Caco-2 (cell line): ENCODE results near the gene MVB12A. TPM values are rescaled to one million over a fixed set of nuclear protein-coding genes. Genes with fewer than 3 reads are reported as not detected.

Experiments
- BruUV-seq: library from RNA; stranded (reverse); fragments of 400-500 nt; replicated peaks from 2 replicates; lab custom pipeline; 2021; lab: Mats Ljungman, UMichigan
- CTCF ChIA-PET: fragments of 300-600 bp; sonication (Branson Sonifier 250); formaldehyde crosslinking; loops from one replicate; lab custom pipeline; 2022; ENCODE audit warnings: antibody characterized with exemption; lab: Charles Lee
- POLR2A ChIA-PET: fragments of 300-600 bp; sonication (Branson Sonifier 250); formaldehyde crosslinking; loops from one replicate; lab custom pipeline; 2022; ENCODE audit warnings: antibody characterized with exemption; lab: Charles Lee
- DNase-seq, 2 experiments: peaks; one replicate each; pipeline versions ENCODE4 v3.0.0 to v3.0.0-alpha.2; 2020 to 2022
- H3K27me3 ChIP-seq: replicated peaks from 2 replicates; pipeline ENCODE4 v1.6.0; 2011; ENCODE audit warnings: low read length; ENCODE audit not compliant: control insufficient read depth, insufficient read depth
- H3K36me3 ChIP-seq: 2 replicates; pipeline ENCODE4 v1.5.1; 2011; ENCODE audit warnings: low read length; ENCODE audit not compliant: control insufficient read depth, insufficient read depth
- H3K4me1 ChIP-seq: fragments of 250-450 bp; sonication (Bioruptor Pico); 2 replicates; pipeline ENCODE4 v1.5.1; 2020; ENCODE audit warnings: mild to moderate bottlenecking
- H3K4me3 ChIP-seq: 2 replicates; pipeline ENCODE4 v1.5.1; 2011; ENCODE audit warnings: low read depth, mild to moderate bottlenecking, control low read depth, low read length
- H3K9me3 ChIP-seq: fragments of 250-450 bp; sonication (Bioruptor Pico); 2 replicates; pipeline ENCODE4 v1.5.1; 2020; ENCODE audit warnings: mild to moderate bottlenecking, moderate library complexity
- H3K27ac Mint-ChIP-seq: one replicate; pipeline ENCODE4 v1.8.0; 2022; ENCODE audit warnings: mixed read lengths; ENCODE audit not compliant: unreplicated experiment
- H3K27me3 Mint-ChIP-seq: one replicate; pipeline ENCODE4 v1.8.0; 2022; ENCODE audit warnings: mixed read lengths; ENCODE audit not compliant: insufficient read depth, unreplicated experiment
- H3K36me3 Mint-ChIP-seq: one replicate; pipeline ENCODE4 v1.8.0; 2022; ENCODE audit warnings: mild to moderate bottlenecking, mixed read lengths; ENCODE audit not compliant: insufficient read depth, unreplicated experiment
- H3K4me1 Mint-ChIP-seq: one replicate; pipeline ENCODE4 v1.8.0; 2022; ENCODE audit warnings: low read depth, mixed read lengths; ENCODE audit not compliant: unreplicated experiment
- H3K4me3 Mint-ChIP-seq: one replicate; pipeline ENCODE4 v1.8.0; 2022; ENCODE audit warnings: mild to moderate bottlenecking, moderate library complexity, mixed read lengths; ENCODE audit not compliant: unreplicated experiment
- H3K9me3 Mint-ChIP-seq: one replicate; pipeline ENCODE4 v1.8.0; 2022; ENCODE audit warnings: mixed read lengths; ENCODE audit not compliant: unreplicated experiment
- CTCF ChIP-seq, 2 experiments: fragments of 200-600 bp in 1 of 2; IDR thresholded peaks; 1 replicate in 1 of 2; 2 replicates in 1 of 2; pipeline versions ENCODE4 v1.5.1 to v1.8.0; 2011 to 2022; ENCODE audit warnings: antibody characterized with exemption in 1 of 2, control low read depth in 1 of 2, inconsistent platforms in 1 of 2, low read depth in 1 of 2, low read length in 1 of 2, mild to moderate bottlenecking in 1 of 2, moderate library complexity in 1 of 2; ENCODE audit not compliant: insufficient read depth in 1 of 2, severe bottlenecking in 1 of 2, unreplicated experiment in 1 of 2
- intact Hi-C: fragments of 100-400 bp; cut with micrococcal nuclease; formaldehyde crosslinking; loops from one replicate; pipeline ENCODE4 v1.10.0; 2022; ENCODE audit not compliant: unreplicated experiment
- total RNA-seq: library from RNA; stranded (reverse); gene quantifications from 2 replicates; pipeline ENCODE4 v1.2.3, GENCODE V29; 2022

MVB12A gene
- total RNA-seq, 1 experiment from 2014 or later = 36.7 TPM

GRCh38 chr19:17390665-17391370 lies 29.0 kb upstream of the MVB12A start:
- peak; percentile 62 to 68 for TF ChIP-seq CTCF (IDR thresholded peaks at IDR 0.05; ENCODE audit: insufficient read depth in 1 of 2, low read depth in 1 of 2, low read length in 1 of 2, severe bottlenecking in 1 of 2, unreplicated experiment in 1 of 2)
- H3K27ac Mint-ChIP-seq = peak overlapping the region; percentile 32
- 0 out of 2 replicates have a peak, but pooled peaks cover 5% of the 10 kb centered on the region for H3K4me1 ChIP-seq
- peaks cover 6% of the 10 kb centered on the region for H3K36me3 Mint-ChIP-seq
- H3K36me3 ChIP-seq = no peaks in the 10 kb centered on the region
- H3K27me3 Mint-ChIP-seq = peaks cover 3% of the 10 kb centered on the region
- peak overlapping the region; percentile 78 for H3K4me3 Mint-ChIP-seq
- POLR2A ChIA-PET = no interaction called here
- peak overlapping the region; percentile 48 for H3K4me3 ChIP-seq
- no peaks in the 10 kb centered on the region for H3K27me3 ChIP-seq
- BruUV-seq = no TSS peak
- CTCF ChIA-PET = interaction anchor here (0.6 to 1.2 kb wide), 4 partner anchors 20 to 120 kb away, joined by 3 to 9 read pairs (median 4); no protein-coding TSS in a partner anchor
- H3K9me3 ChIP-seq = peaks cover 14% of the 10 kb centered on the region
- DNase-seq = peak; percentile 93 to 95
- intact Hi-C loops = loop anchor here (2.0 kb wide), 1 partner anchor 98 kb away; no protein-coding TSS in a partner anchor
- H3K9me3 Mint-ChIP-seq = no peaks in the 10 kb centered on the region
- H3K4me1 Mint-ChIP-seq = peaks cover 6% of the 10 kb centered on the region

GRCh38 chr19:17391371-17392151 lies 28.3 kb upstream of the MVB12A start:
- no peak for TF ChIP-seq CTCF (IDR thresholded peaks at IDR 0.05; ENCODE audit: insufficient read depth in 1 of 2, low read depth in 1 of 2, low read length in 1 of 2, severe bottlenecking in 1 of 2, unreplicated experiment in 1 of 2)
- H3K4me3 ChIP-seq = peak overlapping the region; percentile 48
- H3K9me3 ChIP-seq = peaks cover 14% of the 10 kb centered on the region
- no peaks in the 10 kb centered on the region for H3K27me3 ChIP-seq
- no peak for DNase-seq
- Mint-ChIP-seq H3K36me3 (peaks cover 6% of the 10 kb centered on the region), H3K27me3 (peaks cover 3% of the 10 kb centered on the region), H3K4me1 (peaks cover 6% of the 10 kb centered on the region), H3K9me3 (no peaks in the 10 kb centered on the region), H3K4me3 (peak overlapping the region; percentile 78), H3K27ac (no peak overlapping the region)
- intact Hi-C loops = loop anchor here (2.0 kb wide), 1 partner anchor 99 kb away; no protein-coding TSS in a partner anchor
- POLR2A ChIA-PET = no interaction called here
- H3K4me1 ChIP-seq = 0 out of 2 replicates have a peak, but pooled peaks cover 5% of the 10 kb centered on the region
- CTCF ChIA-PET = interaction anchor here (0.5 to 1.2 kb wide), 4 partner anchors 20 to 206 kb away, joined by 3 to 9 read pairs (median 4); no protein-coding TSS in a partner anchor
- H3K36me3 ChIP-seq = no peaks in the 10 kb centered on the region
- BruUV-seq = no TSS peak

DNA sequence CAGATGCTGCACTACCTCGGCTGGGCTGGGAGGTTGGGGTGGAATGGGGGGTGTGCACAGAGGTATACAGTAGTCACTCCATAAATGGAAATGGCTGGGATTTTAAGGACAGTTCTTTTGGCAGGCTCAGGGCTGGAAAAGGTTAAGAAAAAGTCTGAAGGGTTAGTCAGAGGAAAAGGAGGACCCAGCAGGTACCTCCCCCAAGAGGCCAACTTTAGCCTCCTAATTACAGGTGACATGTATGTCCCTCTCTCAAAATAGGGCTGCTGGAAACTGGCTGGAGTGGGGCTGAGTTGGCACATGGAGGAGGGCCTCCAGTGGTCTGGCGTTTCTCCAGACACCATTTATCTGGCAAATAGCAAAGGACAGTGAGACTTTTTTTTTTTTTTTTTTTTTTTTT lies 26.8 kb upstream of the MVB12A start:
- Histone ChIP-seq H3K4me1 (0 out of 2 replicates have a peak, but pooled peaks cover 5% of the 10 kb centered on the region), H3K9me3 (peaks cover 14% of the 10 kb centered on the region), H3K36me3 (no peaks in the 10 kb centered on the region), H3K4me3 (no peak overlapping the region), H3K27me3 (no peaks in the 10 kb centered on the region)
- POLR2A ChIA-PET = no interaction called here
- H3K4me3 Mint-ChIP-seq = no peak overlapping the region
- H3K9me3 Mint-ChIP-seq = no peaks in the 10 kb centered on the region
- CTCF ChIA-PET = no interaction called here
- H3K36me3 Mint-ChIP-seq = peaks cover 6% of the 10 kb centered on the region
- BruUV-seq = no TSS peak
- intact Hi-C loops = no loop called here
- peaks cover 3% of the 10 kb centered on the region for H3K27me3 Mint-ChIP-seq
- no peak for TF ChIP-seq CTCF (IDR thresholded peaks at IDR 0.05; ENCODE audit: insufficient read depth in 1 of 2, low read depth in 1 of 2, low read length in 1 of 2, severe bottlenecking in 1 of 2, unreplicated experiment in 1 of 2)
- no peak overlapping the region for H3K27ac Mint-ChIP-seq
- H3K4me1 Mint-ChIP-seq = peaks cover 6% of the 10 kb centered on the region
- no peak for DNase-seq
